Stomach (tissue), 4 donors: ENCODE measurements around the gene SH3PXD2A.
A peak's percentile ranks its signal among the peaks of the same experiment; 100 is the strongest.

Experiments
- EP300 ChIP-seq: sonication (generic); formaldehyde crosslinking; IDR thresholded peaks from one replicate; pipeline ENCODE4 v1.6.1; 2017; ENCODE audit warnings: antibody characterized with exemption
- TF ChIP-seq, protein P1 (sequence below), 7 experiments: fragments of 450-650 bp in 4 of 7; fragments of 200-600 bp in 3 of 7; sonication (generic) in 3 of 7; IDR thresholded peaks; one replicate each; pipeline ENCODE4 v1.5.1; 2016 to 2019; ENCODE audit warnings: antibody characterized with exemption in 7 of 7, control low read depth in 2 of 7, mild to moderate bottlenecking in 1 of 7

DNA sequence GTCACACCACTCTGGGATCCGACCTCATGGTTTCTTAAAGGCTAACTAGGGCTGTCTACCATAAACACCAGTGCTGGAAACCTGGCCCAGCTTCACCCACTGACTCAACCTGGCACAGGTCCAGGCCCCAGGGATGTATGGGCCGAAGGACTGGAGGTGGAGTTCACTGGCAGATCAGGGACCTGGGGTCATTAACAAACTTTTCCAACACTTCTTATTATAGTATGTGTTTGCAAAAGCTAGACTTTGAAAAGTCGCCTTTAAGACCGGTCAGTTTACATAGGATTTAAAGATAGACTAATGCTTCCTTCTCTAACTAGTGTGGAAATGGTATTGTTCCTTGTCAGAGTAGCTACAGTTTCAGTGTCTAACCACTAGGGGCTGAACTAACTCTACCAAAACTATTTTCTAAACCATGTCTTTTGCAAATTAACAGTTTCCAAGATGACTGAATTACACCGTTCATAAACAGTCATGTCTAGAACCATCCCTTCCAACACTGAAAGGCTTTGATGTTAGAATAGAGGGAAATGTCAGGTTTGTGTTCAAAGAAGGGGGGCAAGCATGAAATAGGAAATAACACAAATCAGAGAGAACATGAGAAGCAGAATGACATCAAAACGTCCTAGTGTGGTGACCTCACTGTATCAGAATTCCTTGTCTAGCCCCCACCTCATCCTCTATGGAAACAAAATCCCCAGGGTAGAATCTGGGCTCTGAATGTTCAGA lies 32.9 kb upstream of the SH3PXD2A start:
- TF ChIP-seq, protein P1, sequence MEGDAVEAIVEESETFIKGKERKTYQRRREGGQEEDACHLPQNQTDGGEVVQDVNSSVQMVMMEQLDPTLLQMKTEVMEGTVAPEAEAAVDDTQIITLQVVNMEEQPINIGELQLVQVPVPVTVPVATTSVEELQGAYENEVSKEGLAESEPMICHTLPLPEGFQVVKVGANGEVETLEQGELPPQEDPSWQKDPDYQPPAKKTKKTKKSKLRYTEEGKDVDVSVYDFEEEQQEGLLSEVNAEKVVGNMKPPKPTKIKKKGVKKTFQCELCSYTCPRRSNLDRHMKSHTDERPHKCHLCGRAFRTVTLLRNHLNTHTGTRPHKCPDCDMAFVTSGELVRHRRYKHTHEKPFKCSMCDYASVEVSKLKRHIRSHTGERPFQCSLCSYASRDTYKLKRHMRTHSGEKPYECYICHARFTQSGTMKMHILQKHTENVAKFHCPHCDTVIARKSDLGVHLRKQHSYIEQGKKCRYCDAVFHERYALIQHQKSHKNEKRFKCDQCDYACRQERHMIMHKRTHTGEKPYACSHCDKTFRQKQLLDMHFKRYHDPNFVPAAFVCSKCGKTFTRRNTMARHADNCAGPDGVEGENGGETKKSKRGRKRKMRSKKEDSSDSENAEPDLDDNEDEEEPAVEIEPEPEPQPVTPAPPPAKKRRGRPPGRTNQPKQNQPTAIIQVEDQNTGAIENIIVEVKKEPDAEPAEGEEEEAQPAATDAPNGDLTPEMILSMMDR (IDR thresholded peaks at IDR 0.05) = peak in 6 of 7 experiments; percentile 82 to 95 (median 88)
- TF ChIP-seq EP300 = no peak
